Measurements from ENCODE around the gene MNDA. TPM values are rescaled to one million over a fixed set of nuclear protein-coding genes. Genes with fewer than 3 reads are reported as not detected.
A peak's percentile ranks its signal among the peaks of the same experiment; 100 is the strongest.

Gene MNDA
- total and polyA plus RNA-seq, 10 of the 15 experiments (the other 5 are each of a cell fraction or from before 2014, with no cell fraction given), result 20.1 to 91.8 (median 38.0) TPM

GRCh38 chr1:158830904-158831507 lies at the start of gene MNDA (continued):
- TF ChIP-seq PRDM15 (CRISPR knock-in tag; IDR thresholded peaks at IDR 0.05) (no peak), STAT3 (IDR thresholded peaks at IDR 0.05; ENCODE audit: low read depth, low read length) (0 out of 2 replicates have a peak, but pooled peaks have one; percentile 48), MYB (IDR thresholded peaks at IDR 0.05; ENCODE audit: borderline replicate concordance, low read depth, low read length) (no peak), CREM (IDR thresholded peaks at IDR 0.05; ENCODE audit: low read depth) (peak; percentile 37; the same call in 1 of the 2 replicates), EED (IDR thresholded peaks at IDR 0.05; ENCODE audit: low read depth) (no peak), SMAD5 (IDR thresholded peaks at IDR 0.05; ENCODE audit: low read depth) (no peak), TAF1 (IDR thresholded peaks at IDR 0.05; ENCODE audit: borderline replicate concordance, low read depth, low read length) (no peak), ZBTB11 (CRISPR knock-in tag; IDR thresholded peaks at IDR 0.05) (no peak), ZBTB40 (IDR thresholded peaks at IDR 0.05; ENCODE audit: borderline replicate concordance) (no peak), MXI1 (IDR thresholded peaks at IDR 0.05; ENCODE audit: low read depth, low read length) (peak; percentile 58; the same call in 1 of the 2 replicates), RUNX3 (IDR thresholded peaks at IDR 0.05; ENCODE audit: low read length) (peak; percentile 24), ATF3 (IDR thresholded peaks at IDR 0.05; ENCODE audit: borderline replicate concordance, extremely low read depth, low read depth, low read length) (no peak), MTA2 (IDR thresholded peaks at IDR 0.05; ENCODE audit: low read depth) (peak; percentile 13; the same call in 1 of the 2 replicates), ASH2L (IDR thresholded peaks at IDR 0.05; ENCODE audit: borderline replicate concordance, low read depth) (peak; percentile 67; the same call in 1 of the 2 replicates), POLR2AphosphoS5 (IDR thresholded peaks at IDR 0.05; ENCODE audit: low read length) (peak; percentile 48; the same call in 1 of the 2 replicates), TCF7 (IDR thresholded peaks at IDR 0.05; ENCODE audit: borderline replicate concordance) (peak; percentile 80), JUNB (IDR thresholded peaks at IDR 0.05) (peak; percentile 28; the same call in 1 of the 2 replicates)
